Fibroblast of lung (primary cell): ENCODE results near the gene EXOC6B.

Source experiments
- EZH2 ChIP-seq: IDR thresholded peaks from 2 replicates; pipeline ENCODE4 v1.5.1; 2012; ENCODE audit warnings: low read length, control low read depth, mild to moderate bottlenecking; ENCODE audit errors: missing control alignments
- TF ChIP-seq, protein P1 (sequence below), 2 donors: IDR thresholded peaks in 1 of 2; conservative IDR thresholded peaks in 1 of 2; 1 replicate in 1 of 2; 2 replicates in 1 of 2; pipeline ENCODE4 v1.5.1; 2011 to 2012; ENCODE audit warnings: low read length in 2 of 2, control low read depth in 1 of 2, inconsistent platforms in 1 of 2, low read depth in 1 of 2, mild to moderate bottlenecking in 1 of 2

DNA sequence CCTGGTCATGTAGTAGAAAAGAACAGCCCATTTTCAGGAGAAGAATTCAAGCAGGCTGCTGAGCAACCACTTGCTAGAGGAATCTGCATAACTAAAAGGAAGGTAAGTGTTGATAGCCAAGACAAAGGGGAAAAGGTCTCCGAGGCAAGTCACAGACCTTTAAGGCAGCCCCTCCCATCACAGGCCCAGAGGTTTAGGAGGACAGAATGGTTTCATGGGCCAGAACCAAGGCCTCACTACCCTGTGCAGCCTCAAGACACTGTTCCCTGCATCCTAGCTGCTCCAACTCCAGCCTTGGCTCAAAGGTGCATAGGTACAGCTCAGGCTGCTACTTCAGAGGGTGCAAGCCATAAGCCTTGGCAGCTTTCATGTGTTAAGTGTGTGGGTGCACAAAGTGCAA is 439.5 kb downstream of the EXOC6B start:
- TF ChIP-seq, protein P1, sequence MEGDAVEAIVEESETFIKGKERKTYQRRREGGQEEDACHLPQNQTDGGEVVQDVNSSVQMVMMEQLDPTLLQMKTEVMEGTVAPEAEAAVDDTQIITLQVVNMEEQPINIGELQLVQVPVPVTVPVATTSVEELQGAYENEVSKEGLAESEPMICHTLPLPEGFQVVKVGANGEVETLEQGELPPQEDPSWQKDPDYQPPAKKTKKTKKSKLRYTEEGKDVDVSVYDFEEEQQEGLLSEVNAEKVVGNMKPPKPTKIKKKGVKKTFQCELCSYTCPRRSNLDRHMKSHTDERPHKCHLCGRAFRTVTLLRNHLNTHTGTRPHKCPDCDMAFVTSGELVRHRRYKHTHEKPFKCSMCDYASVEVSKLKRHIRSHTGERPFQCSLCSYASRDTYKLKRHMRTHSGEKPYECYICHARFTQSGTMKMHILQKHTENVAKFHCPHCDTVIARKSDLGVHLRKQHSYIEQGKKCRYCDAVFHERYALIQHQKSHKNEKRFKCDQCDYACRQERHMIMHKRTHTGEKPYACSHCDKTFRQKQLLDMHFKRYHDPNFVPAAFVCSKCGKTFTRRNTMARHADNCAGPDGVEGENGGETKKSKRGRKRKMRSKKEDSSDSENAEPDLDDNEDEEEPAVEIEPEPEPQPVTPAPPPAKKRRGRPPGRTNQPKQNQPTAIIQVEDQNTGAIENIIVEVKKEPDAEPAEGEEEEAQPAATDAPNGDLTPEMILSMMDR (conservative IDR thresholded peaks at IDR 0.05 in 1 of 2, IDR thresholded peaks at IDR 0.05 in 1 of 2; ENCODE audit: low read depth in 1 of 2, low read length in 2 of 2): no peak
- no peak for TF ChIP-seq EZH2
